ENCODE results near the gene TEKT5.

DNA sequence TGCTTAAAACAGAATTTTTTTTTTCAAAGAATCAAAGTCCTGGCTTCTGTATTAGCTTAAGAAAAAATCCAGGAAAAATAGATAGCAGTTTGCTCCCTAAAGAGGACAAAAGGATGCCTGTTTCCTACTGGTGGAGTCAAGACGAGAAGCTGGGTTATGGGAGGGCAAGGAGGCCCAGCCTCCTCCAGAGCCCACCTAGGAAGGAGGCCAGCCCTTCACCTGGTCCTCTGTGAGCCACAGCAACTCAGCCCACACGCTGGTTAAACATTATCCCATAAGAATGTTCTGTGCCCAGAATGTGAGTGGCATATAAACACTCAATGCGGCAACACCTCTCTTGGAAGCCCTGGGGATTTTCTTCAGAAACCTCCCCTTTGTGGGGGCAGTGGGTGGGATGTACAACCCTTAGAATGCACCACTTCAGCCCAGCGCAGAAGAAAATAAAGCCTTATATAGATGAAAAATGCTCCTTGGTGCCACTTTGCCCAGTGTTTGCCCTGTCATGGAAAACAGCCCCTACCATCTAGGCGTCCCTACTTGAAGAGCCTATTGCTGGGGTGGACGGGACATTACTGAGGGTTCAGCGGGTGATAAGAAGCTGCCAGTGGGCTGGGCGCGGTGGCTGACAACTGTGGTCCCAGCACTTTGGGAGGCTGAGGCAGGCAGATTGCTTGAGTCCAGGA is 48.0 kb downstream of the TEKT5 start:
- no peak for TF ChIP-seq EZH2 (optimal IDR thresholded peaks at IDR 0.05; ENCODE audit: low read depth, low read length)
- no peak for TF ChIP-seq CTCF (IDR thresholded peaks at IDR 0.05; ENCODE audit: low read length)
- TF ChIP-seq EZH2phosphoT487 (IDR thresholded peaks at IDR 0.05; ENCODE audit: low read length), result no peak
